IMR-90 (cell line): ENCODE data around the gene GLG1. TPM values are rescaled to one million over a fixed set of nuclear protein-coding genes. Genes with fewer than 3 reads are reported as not detected.

Experiments used
- ATAC-seq: fragments of 200-7000 bp; cut with Tn5 transposase; 2 replicates; pipeline ENCODE4 v1.9.1; 2020; ENCODE audit warnings: low read depth, mild to moderate bottlenecking, moderate library complexity
- BruUV-seq: library from RNA; stranded (reverse); fragments of 400-500 nt; replicated peaks from 2 replicates; lab custom pipeline; 2021; lab: Mats Ljungman, UMichigan
- CTCF ChIA-PET: fragments of 300-600 bp; formaldehyde crosslinking; extraction: SDS; loops from one replicate; lab custom pipeline; 2021; ENCODE audit warnings: antibody characterized with exemption; lab: Yijun Ruan, JAX
- POLR2A ChIA-PET: fragments of 300-600 bp; sonication (Branson Sonifier 250); formaldehyde crosslinking; loops from one replicate; lab custom pipeline; 2022; ENCODE audit warnings: antibody characterized with exemption; ENCODE audit not compliant: unreplicated experiment; lab: Charles Lee
- DNase-seq: peaks from one replicate; pipeline ENCODE4 v3.0.0; 2013
- H2AFZ ChIP-seq: replicated peaks from 2 replicates; pipeline ENCODE3; 2013; ENCODE audit warnings: low read length, mild to moderate bottlenecking; ENCODE audit not compliant: poor library complexity
- H2AK5ac ChIP-seq: 2 replicates; pipeline ENCODE4 v1.6.1; 2013; ENCODE audit warnings: low read depth, low read length, inconsistent platforms
- H2AK9ac ChIP-seq: replicated peaks from 2 replicates; pipeline ENCODE3; 2013; ENCODE audit warnings: mild to moderate bottlenecking, low read depth, low read length, moderate library complexity; ENCODE audit not compliant: poor library complexity
- H2BK120ac ChIP-seq: 2 replicates; pipeline ENCODE4 v1.6.1; 2013; ENCODE audit warnings: low read depth, low read length, inconsistent platforms
- H2BK15ac ChIP-seq: 3 replicates; pipeline ENCODE4 v1.6.1; 2013; ENCODE audit warnings: low read depth, low read length, inconsistent platforms
- H2BK20ac ChIP-seq: 2 replicates; pipeline ENCODE4 v1.6.1; 2013; ENCODE audit warnings: low read depth, mild to moderate bottlenecking, inconsistent platforms, low read length, moderate library complexity
- H2BK5ac ChIP-seq: 2 replicates; pipeline ENCODE4 v1.6.1; 2013; ENCODE audit warnings: mild to moderate bottlenecking, low read depth, low read length, inconsistent platforms; ENCODE audit not compliant: poor library complexity, severe bottlenecking
- H3K14ac ChIP-seq: replicated peaks from 2 replicates; pipeline ENCODE4 v1.6.1; 2013; ENCODE audit warnings: low read depth, low read length, inconsistent platforms
- H3K18ac ChIP-seq: 2 replicates; pipeline ENCODE4 v1.6.1; 2013; ENCODE audit warnings: low read depth, low read length, control low read depth
- H3K23ac ChIP-seq: 2 replicates; pipeline ENCODE4 v1.6.1; 2013; ENCODE audit warnings: low read depth, low read length, inconsistent platforms
- H3K27ac ChIP-seq: 2 replicates; pipeline ENCODE4 v1.5.1; 2013; ENCODE audit warnings: mild to moderate bottlenecking, control low read depth, low read length; ENCODE audit not compliant: insufficient read depth
- H3K27me3 ChIP-seq: 2 replicates; pipeline ENCODE4 v1.6.1; 2013; ENCODE audit warnings: low read length; ENCODE audit not compliant: control insufficient read depth, insufficient read depth
- H3K36me3 ChIP-seq: 2 replicates; pipeline ENCODE4 v1.6.1; 2013; ENCODE audit warnings: low read length, mixed read lengths; ENCODE audit not compliant: control insufficient read depth, insufficient read depth
- H3K4ac ChIP-seq: 2 replicates; pipeline ENCODE4 v1.6.1; 2013; ENCODE audit warnings: low read depth, low read length, inconsistent platforms
- H3K4me1 ChIP-seq: 2 replicates; pipeline ENCODE4 v1.6.1; 2013; ENCODE audit warnings: low read length, mixed read lengths; ENCODE audit not compliant: control insufficient read depth, insufficient read depth
- H3K4me2 ChIP-seq: 2 replicates; pipeline ENCODE4 v1.6.1; 2013; ENCODE audit warnings: low read depth, mild to moderate bottlenecking, control low read depth, low read length, moderate library complexity
- H3K4me3 ChIP-seq: 2 replicates; pipeline ENCODE4 v1.5.1; 2013; ENCODE audit warnings: low read depth, mild to moderate bottlenecking, control low read depth, low read length, moderate library complexity; ENCODE audit not compliant: insufficient read depth
- H3K56ac ChIP-seq: 2 replicates; pipeline ENCODE4 v1.6.1; 2013; ENCODE audit warnings: low read length, inconsistent platforms; ENCODE audit not compliant: insufficient read depth; ENCODE audit errors: extremely low read depth
- H3K79me1 ChIP-seq, 2 experiments: 2 replicates each; pipeline ENCODE4 v1.6.1; 2013; ENCODE audit warnings: low read length in 2 of 2, inconsistent platforms in 1 of 2, low read depth in 1 of 2
- H3K9ac ChIP-seq: 2 replicates; pipeline ENCODE4 v1.6.1; 2013; ENCODE audit warnings: low read depth, low read length, control low read depth
- H3K9me1 ChIP-seq: 2 replicates; pipeline ENCODE4 v1.6.1; 2013; ENCODE audit warnings: low read length, inconsistent platforms; ENCODE audit not compliant: insufficient read depth
- H3K9me3 ChIP-seq: 2 replicates; pipeline ENCODE4 v1.6.1; 2013; ENCODE audit warnings: low read length; ENCODE audit not compliant: control insufficient read depth, insufficient read depth
- H4K20me1 ChIP-seq: 2 replicates; pipeline ENCODE4 v1.6.1; 2013; ENCODE audit warnings: low read length, inconsistent platforms; ENCODE audit not compliant: insufficient read depth
- H4K5ac ChIP-seq: 2 replicates; pipeline ENCODE4 v1.6.1; 2013; ENCODE audit warnings: mild to moderate bottlenecking, low read depth, low read length, control low read depth
- H4K8ac ChIP-seq, 2 experiments: 2 replicates each; pipeline ENCODE4 v1.6.1; 2013; ENCODE audit warnings: low read depth in 2 of 2, low read length in 2 of 2, control low read depth in 1 of 2, inconsistent platforms in 1 of 2
- H4K91ac ChIP-seq: 2 replicates; pipeline ENCODE4 v1.6.1; 2013; ENCODE audit warnings: low read depth, low read length, inconsistent platforms; ENCODE audit not compliant: insufficient read depth
- BHLHE40 ChIP-seq: fragments of 150-350 bp; IDR thresholded peaks from 2 replicates; pipeline ENCODE4 v1.6.1; 2016; ENCODE audit warnings: mild to moderate bottlenecking, low read depth, low read length
- CHD1 ChIP-seq: IDR thresholded peaks from 2 replicates; pipeline ENCODE4 v1.6.1; 2012; ENCODE audit warnings: low read depth, low read length, improper control_type of control experiment
- FOS ChIP-seq: fragments of 150-350 bp; IDR thresholded peaks from 2 replicates; pipeline ENCODE4 v1.6.1; 2016; ENCODE audit warnings: low read depth, low read length
- MAFK ChIP-seq: IDR thresholded peaks from 2 replicates; pipeline ENCODE4 v1.6.1; 2012; ENCODE audit warnings: low read depth, low read length, improper control_type of control experiment
- MAZ ChIP-seq: IDR thresholded peaks from 2 replicates; pipeline ENCODE4 v1.6.1; 2012; ENCODE audit warnings: low read depth, mild to moderate bottlenecking, low read length, improper control_type of control experiment, moderate library complexity, borderline replicate concordance
- MXI1 ChIP-seq: IDR thresholded peaks from 2 replicates; pipeline ENCODE4 v1.6.1; 2012; ENCODE audit warnings: low read depth, mild to moderate bottlenecking, low read length, moderate library complexity, borderline replicate concordance
- NFE2L2 ChIP-seq: fragments of 150-350 bp; IDR thresholded peaks from 2 replicates; pipeline ENCODE4 v1.6.1; 2016; ENCODE audit warnings: low read depth, mild to moderate bottlenecking, low read length
- POLR2A ChIP-seq: IDR thresholded peaks from 2 replicates; pipeline ENCODE4 v1.6.1; 2012; ENCODE audit warnings: mild to moderate bottlenecking, low read depth, low read length
- RAD21 ChIP-seq: IDR thresholded peaks from 2 replicates; pipeline ENCODE4 v1.6.1; 2012; ENCODE audit warnings: low read length, improper control_type of control experiment
- RCOR1 ChIP-seq: IDR thresholded peaks from 2 replicates; pipeline ENCODE4 v1.6.1; 2012; ENCODE audit warnings: mild to moderate bottlenecking, low read length, improper control_type of control experiment; ENCODE audit not compliant: insufficient replicate concordance
- RFX5 ChIP-seq: IDR thresholded peaks from 2 replicates; pipeline ENCODE4 v1.8.0; 2012; ENCODE audit warnings: low read depth, mild to moderate bottlenecking, low read length, moderate library complexity
- SMC3 ChIP-seq: fragments of 150-350 bp; IDR thresholded peaks from 2 replicates; pipeline ENCODE4 v1.6.1; 2016; ENCODE audit warnings: low read depth, mild to moderate bottlenecking, antibody characterized with exemption, low read length, moderate library complexity
- WGBS, 2 experiments: methylation state at CpG; one replicate each; pipeline versions ENCODE4 v1.1.5 to v1.1.7; 2013; ENCODE audit warnings: missing lambda C conversion rate in 2 of 2; ENCODE audit not compliant: insufficient read length in 1 of 2; ENCODE audit errors: extremely low coverage in 2 of 2; 5-methylcytosine and 5-hydroxymethylcytosine counted together
- dilution Hi-C: fragments of 300-500 bp; cut with HindIII; formaldehyde crosslinking; loops from one replicate; pipeline ENCODE4 v1.14.3; 2018; ENCODE audit warnings: low sequenced_read_pairs; ENCODE audit not compliant: unreplicated experiment
- in situ Hi-C: fragments of 300-500 bp; cut with MboI; formaldehyde crosslinking; loops from 3 replicates; pipeline ENCODE4 v1.14.3; 2019; ENCODE audit warnings: low sequenced_read_pairs, inconsistent platforms, mixed read lengths
- intact Hi-C: fragments of 100-400 bp; cut with micrococcal nuclease; formaldehyde crosslinking; loops from 2 replicates; pipeline ENCODE4 v1.10.0; 2022
- polyA plus RNA-seq, 3 experiments: library from polyadenylated mRNA; depleted of rRNA; stranded (reverse); fragments of >200 nt; gene quantifications; 2 replicates each; pipeline ENCODE4 v1.2.3, GENCODE V29; 2012; ENCODE audit warnings: low replicate concordance in 1 of 3
- total RNA-seq: library from RNA; depleted of rRNA; stranded (reverse); fragments of >200 nt; gene quantifications from 2 replicates; pipeline ENCODE4 v1.2.3, GENCODE V29; 2012
- TF ChIP-seq, protein P1 (sequence below): fragments of 150-350 bp; IDR thresholded peaks from 2 replicates; pipeline ENCODE4 v1.6.1; 2016; ENCODE audit warnings: low read depth, mild to moderate bottlenecking, low read length, moderate library complexity, borderline replicate concordance
- TF ChIP-seq, protein P2 (sequence below): fragments of 150-350 bp; IDR thresholded peaks from 2 replicates; pipeline ENCODE4 v1.6.1; 2017; ENCODE audit warnings: mild to moderate bottlenecking, antibody characterized with exemption, low read length, low read depth

GLG1 gene
- total and polyA plus RNA-seq, 2 of the 4 experiments (the other 2 are of a cell fraction): 91.0 to 107 TPM

DNA sequence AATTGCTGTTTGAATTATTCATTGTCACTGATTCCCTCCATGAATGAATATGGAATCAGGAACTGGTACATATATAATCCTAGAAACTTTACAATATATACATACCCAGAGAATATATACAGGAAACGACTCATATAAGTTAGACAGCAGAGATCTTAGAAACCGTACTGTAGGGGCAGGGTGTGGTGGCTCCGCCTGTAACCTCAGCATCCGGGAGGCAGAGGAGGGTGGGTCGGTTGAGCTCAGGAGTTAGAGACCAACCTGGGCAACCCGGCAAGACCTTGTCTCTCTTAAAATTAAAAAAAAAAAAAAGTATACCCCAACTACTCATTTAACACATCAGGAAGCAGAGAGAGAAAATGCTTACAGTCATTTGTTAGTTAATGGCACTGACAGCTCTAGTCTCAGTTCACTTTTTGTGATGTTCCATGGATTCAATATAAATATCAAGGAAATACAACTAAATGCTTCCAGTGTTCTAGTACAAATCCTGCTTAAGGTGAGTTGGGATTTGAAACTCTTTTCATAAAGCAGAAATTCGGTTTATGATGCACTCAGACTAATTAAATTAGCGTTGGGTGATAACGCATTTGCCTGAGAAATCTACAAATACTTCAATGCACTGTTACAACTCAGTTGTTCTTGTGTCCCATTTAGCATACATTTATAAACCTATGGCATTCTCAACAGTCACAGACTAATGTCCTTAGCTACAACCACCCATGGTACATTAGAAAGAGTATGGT, 5.6 kb downstream of the GLG1 start:
- intact Hi-C loops: no loop called here
- peaks cover 55% of the 10 kb centered on the region for H4K20me1 ChIP-seq

More for the DNA sequence above, 5.6 kb downstream of the GLG1 start:
- TF ChIP-seq, protein P1, sequence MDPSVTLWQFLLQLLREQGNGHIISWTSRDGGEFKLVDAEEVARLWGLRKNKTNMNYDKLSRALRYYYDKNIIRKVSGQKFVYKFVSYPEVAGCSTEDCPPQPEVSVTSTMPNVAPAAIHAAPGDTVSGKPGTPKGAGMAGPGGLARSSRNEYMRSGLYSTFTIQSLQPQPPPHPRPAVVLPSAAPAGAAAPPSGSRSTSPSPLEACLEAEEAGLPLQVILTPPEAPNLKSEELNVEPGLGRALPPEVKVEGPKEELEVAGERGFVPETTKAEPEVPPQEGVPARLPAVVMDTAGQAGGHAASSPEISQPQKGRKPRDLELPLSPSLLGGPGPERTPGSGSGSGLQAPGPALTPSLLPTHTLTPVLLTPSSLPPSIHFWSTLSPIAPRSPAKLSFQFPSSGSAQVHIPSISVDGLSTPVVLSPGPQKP: no peak
- TF ChIP-seq MXI1 (no peak), CHD1 (no peak), SMC3 (no peak), MAZ (no peak), POLR2A (no peak), BHLHE40 (no peak), RCOR1 (no peak), RFX5 (no peak), RAD21 (no peak), NFE2L2 (no peak), MAFK (no peak), FOS (no peak)
- TF ChIP-seq, protein P2, sequence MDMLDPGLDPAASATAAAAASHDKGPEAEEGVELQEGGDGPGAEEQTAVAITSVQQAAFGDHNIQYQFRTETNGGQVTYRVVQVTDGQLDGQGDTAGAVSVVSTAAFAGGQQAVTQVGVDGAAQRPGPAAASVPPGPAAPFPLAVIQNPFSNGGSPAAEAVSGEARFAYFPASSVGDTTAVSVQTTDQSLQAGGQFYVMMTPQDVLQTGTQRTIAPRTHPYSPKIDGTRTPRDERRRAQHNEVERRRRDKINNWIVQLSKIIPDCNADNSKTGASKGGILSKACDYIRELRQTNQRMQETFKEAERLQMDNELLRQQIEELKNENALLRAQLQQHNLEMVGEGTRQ: no peak
- Histone ChIP-seq H2BK15ac (no peak overlapping the region), H3K36me3 (peaks cover 11% of the 10 kb centered on the region), H3K18ac (no peak overlapping the region), H4K91ac (no peak overlapping the region), H3K27ac (no peak overlapping the region), H3K4me2 (no peak overlapping the region), H2AK9ac (no peak overlapping the region), H3K14ac (no peak overlapping the region), H3K27me3 (no peaks in the 10 kb centered on the region), H4K8ac (no peak overlapping the region), H3K23ac (no peak overlapping the region), H2AK5ac (no peak overlapping the region), H4K5ac (no peak overlapping the region), H3K4me1 (peaks cover 4% of the 10 kb centered on the region; the same call in 1 of the 2 replicates), H3K9ac (no peak overlapping the region), H2BK5ac (no peak overlapping the region), H3K79me1 (peaks cover 16 to 57% of the 10 kb centered on the region in 2 experiments), H3K4ac (no peak overlapping the region), H3K9me1 (peaks cover 10% of the 10 kb centered on the region), H3K9me3 (no peaks in the 10 kb centered on the region), H2BK20ac (no peak overlapping the region), H2BK120ac (no peak overlapping the region), H3K56ac (no peak overlapping the region), H3K4me3 (no peak overlapping the region), H2AFZ (no peak overlapping the region)
- no TSS peak for BruUV-seq
- ChIA-PET CTCF (interaction anchor here (0.6 kb wide), 2 partner anchors 99 to 920 kb away, joined by 3 read pairs; no protein-coding TSS in a partner anchor), POLR2A (no interaction called here)
- in situ Hi-C loops: no loop called here
- ATAC-seq (no peak), DNase-seq (no peak)
- dilution Hi-C loops: no loop called here
- WGBS, 2 experiments: no CpG with 5 or more reads among the region's 9 CpGs
